GM10248 (cell line): ENCODE data around the gene TEDDM1.

Experiments
- CTCF ChIA-PET: fragments of 300-600 bp; sonication (Branson Sonifier 250); formaldehyde crosslinking; extraction: SDS; loops from one replicate; lab custom pipeline; 2021; ENCODE audit warnings: antibody characterized with exemption; lab: Yijun Ruan, JAX
- POLR2A ChIA-PET: fragments of 350-650 bp; sonication (Branson Sonifier 250); formaldehyde crosslinking; extraction: SDS; loops from one replicate; lab custom pipeline; 2020; ENCODE audit warnings: antibody characterized with exemption; lab: Yijun Ruan, JAX
- DNase-seq: peaks from one replicate; pipeline ENCODE4 v3.0.0; 2012; ENCODE audit errors: extremely low spot score
- CTCF ChIP-seq: IDR thresholded peaks from 2 replicates; pipeline ENCODE4 v1.5.1; 2012; ENCODE audit warnings: mild to moderate bottlenecking, low read depth; ENCODE audit errors: extremely low read depth, missing control alignments, control extremely low read depth

The TEDDM1 gene

DNA sequence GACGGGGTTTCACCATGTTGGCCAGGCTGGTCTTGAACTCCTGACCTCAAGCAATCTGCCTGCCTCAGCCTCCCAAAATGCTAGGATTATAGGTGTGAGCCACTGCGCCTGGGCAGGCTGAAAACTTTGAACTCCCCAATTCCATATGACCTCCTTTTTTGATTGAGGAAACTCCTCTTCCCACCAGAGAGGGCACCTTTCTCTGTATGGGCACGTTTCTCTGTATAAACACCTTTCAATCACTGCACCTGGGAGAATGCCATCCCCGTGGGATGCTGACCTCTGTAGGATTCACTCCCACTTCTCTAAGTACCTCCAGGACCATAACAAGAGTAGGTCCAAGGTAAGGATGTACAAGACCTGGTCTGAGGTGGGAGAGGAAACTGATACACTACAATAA, 9.7 kb upstream of the TEDDM1 start:
- CTCF ChIA-PET = interaction anchor here (0.7 to 5.0 kb wide), 4 partner anchors 10 to 266 kb away, joined by 3 to 38 read pairs (median 6); partner anchors contain the start of gene TEDDM1
- POLR2A ChIA-PET = no interaction called here
- TF ChIP-seq CTCF = no peak
- DNase-seq = no peak

- no peak for DNase-seq
- POLR2A ChIA-PET = no interaction called here
- CTCF ChIA-PET = interaction anchor here (0.9 to 5.0 kb wide), 9 partner anchors 9 to 375 kb away, joined by 3 to 38 read pairs (median 3); no protein-coding TSS in a partner anchor
- no peak for TF ChIP-seq CTCF
Observed at GRCh38 chr1:182408435-182409075, 8.1 kb upstream of the TEDDM1 start.

- ChIA-PET CTCF (interaction anchor here (0.9 to 5.0 kb wide), 9 partner anchors 8 to 376 kb away, joined by 3 to 38 read pairs (median 3); no protein-coding TSS in a partner anchor), POLR2A (no interaction called here)
- no peak for TF ChIP-seq CTCF
- DNase-seq = no peak
Observed at GRCh38 chr1:182407724-182408123, 7.3 kb upstream of the TEDDM1 start.

GRCh38 chr1:182406012-182406411, 5.5 kb upstream of the TEDDM1 start:
- POLR2A ChIA-PET = no interaction called here
- no peak for TF ChIP-seq CTCF
- CTCF ChIA-PET = interaction anchor here (1.0 to 3.2 kb wide), 4 partner anchors 10 to 24 kb away, joined by 3 to 17 read pairs (median 4); no protein-coding TSS in a partner anchor
- no peak for DNase-seq

GRCh38 chr1:182405578-182405977, 5.1 kb upstream of the TEDDM1 start:
- CTCF ChIA-PET = interaction anchor here (1.0 to 1.5 kb wide), 5 partner anchors 9 to 325 kb away, joined by 3 to 12 read pairs (median 3); no protein-coding TSS in a partner anchor
- TF ChIP-seq CTCF = no peak
- no peak for DNase-seq
- POLR2A ChIA-PET = no interaction called here

DNA sequence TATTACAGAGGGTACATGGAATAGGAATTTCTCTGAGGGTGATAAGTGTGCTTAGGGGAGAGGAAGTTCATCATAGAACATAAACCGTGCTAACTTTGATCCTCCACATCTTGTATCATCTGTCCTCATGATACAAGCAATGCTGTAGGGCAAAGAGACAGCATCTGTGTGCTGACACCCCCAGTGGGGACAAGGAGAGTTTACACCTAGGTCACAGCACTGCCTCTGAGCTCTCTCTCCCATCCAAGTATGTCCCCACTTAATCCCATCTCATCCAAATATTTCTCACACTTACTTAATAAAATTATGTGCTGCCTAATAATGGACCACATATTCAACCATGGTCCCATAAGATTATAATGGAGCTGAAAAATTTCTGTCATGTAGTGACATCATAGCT, 4.3 kb upstream of the TEDDM1 start:
- POLR2A ChIA-PET = no interaction called here
- CTCF ChIA-PET = interaction anchor here (0.6 to 1.5 kb wide), 7 partner anchors 8 to 324 kb away, joined by 3 to 12 read pairs (median 3); partner anchors contain the start of gene GLUL
- no peak for DNase-seq
- TF ChIP-seq CTCF = no peak
